Psoas muscle (tissue), 8 donors: ENCODE measurements around the gene CCL28. TPM values are rescaled to one million over a fixed set of nuclear protein-coding genes. Genes with fewer than 3 reads are reported as not detected.

ENCODE experiments used
- ATAC-seq, 4 donors: fragments of 200-7000 bp; cut with Tn5 transposase; one replicate each; pipeline ENCODE4 v1.9.1; 2020; ENCODE audit warnings: moderate library complexity in 3 of 4, mild to moderate bottlenecking in 2 of 4
- DNase-seq, 2 donors: peaks; one replicate each; pipeline ENCODE4 v3.0.0-alpha.2; 2020
- H3K27ac ChIP-seq: fragments of 200-600 bp; one replicate; pipeline ENCODE4 v1.8.0; 2022
- H3K27me3 ChIP-seq, 3 donors: fragments of 200-600 bp in 1 of 3; one replicate each; pipeline versions ENCODE4 v1.6.1 to v1.8.0; 2013 to 2022; ENCODE audit warnings: low read length in 2 of 3, mild to moderate bottlenecking in 2 of 3, moderate library complexity in 1 of 3; ENCODE audit not compliant: insufficient read depth in 3 of 3
- H3K36me3 ChIP-seq, 2 donors: fragments of 200-600 bp in 1 of 2; one replicate each; pipeline versions ENCODE4 v1.6.1 to v1.8.0; 2013 to 2022; ENCODE audit warnings: low read depth in 1 of 2, mild to moderate bottlenecking in 1 of 2, moderate library complexity in 1 of 2; ENCODE audit not compliant: insufficient read depth in 1 of 2
- H3K4me1 ChIP-seq: fragments of 200-600 bp; one replicate; pipeline ENCODE4 v1.8.0; 2022
- H3K4me3 ChIP-seq: fragments of 200-600 bp; one replicate; pipeline ENCODE4 v1.8.0; 2022; ENCODE audit warnings: mild to moderate bottlenecking
- H3K9me3 ChIP-seq: fragments of 200-600 bp; one replicate; pipeline ENCODE4 v1.8.0; 2022
- WGBS, 3 donors: extraction: QIAGEN DNeasy Blood & Tissue Kit; methylation state at CpG; one replicate each; pipeline versions ENCODE4 v1.1.6 to v1.1.7; 2013; 5-methylcytosine and 5-hydroxymethylcytosine counted together
- intact Hi-C, 2 donors: fragments of 100-400 bp; cut with DNase I; formaldehyde crosslinking; loops; one replicate each; pipeline versions ENCODE4 v1.11.0 to v1.14.2; 2022
- polyA plus RNA-seq, 3 donors: library from polyadenylated mRNA; stranded (reverse); fragments of 200-250 nt; gene quantifications; one replicate each; pipeline ENCODE4 v1.2.3, GENCODE V29; 2013
- total RNA-seq, 4 donors: library from RNA; stranded (reverse); fragmentation: NEBNext Ultra II Directional in 2 of 4; extraction: Animal tissue kit (Norgen Biotek cat#: 25700) in 2 of 4; gene quantifications; one replicate each; pipeline versions ENCODE4 v1.2.1 to v1.2.4, GENCODE V29; 2021 to 2023
- TF ChIP-seq, protein P1 (sequence below): fragments of 200-600 bp; IDR thresholded peaks from one replicate; pipeline ENCODE4 v1.8.0; 2022; ENCODE audit warnings: antibody characterized with exemption
- donor health status: healthy with polysubstance abuse.
- donor health status: DM: no; HTN: no; CAD: no; lungs with moderate emphysema.
- donor health status: Bipolar disorder and iron deficiency.
- donor health status: healthy.
- donor health status: DM: yes; HTN: yes; CAD: no.
- donor health status: DM: no; HTN: no; CAD: no.
- donor health status: DM: no; HTN: no; CAD: no.
- donor health status: DM: yes; HTN: yes; CAD: no.

CCL28 gene
- total and polyA plus RNA-seq, 7 donors = 0.06 to 0.28 (median 0.15) TPM; not detected in 2

DNA sequence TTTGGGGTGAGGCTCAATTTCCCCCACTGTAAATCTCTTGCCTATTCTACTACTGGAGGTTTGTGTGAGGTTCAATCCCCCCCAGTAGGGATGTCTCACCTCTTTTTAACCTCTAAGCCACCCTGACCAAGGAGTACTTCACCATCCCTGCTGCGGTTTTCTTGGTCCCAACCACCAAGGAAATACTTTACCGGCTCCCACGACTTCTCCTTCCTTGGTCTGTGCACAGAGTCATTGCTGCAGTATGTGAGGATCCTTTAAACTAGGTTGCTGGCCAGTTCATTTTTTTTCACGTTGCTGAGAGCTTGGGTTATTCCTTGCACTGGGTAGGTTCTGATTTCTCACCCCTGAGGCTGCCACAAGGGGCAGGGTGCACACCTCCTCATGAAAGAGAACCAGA is 76.5 kb downstream of the CCL28 start:
- Histone ChIP-seq H3K9me3 (no peaks in the 10 kb centered on the region), H3K27ac (no peak overlapping the region), H3K36me3 (no peaks in the 10 kb centered on the region), H3K4me1 (no peaks in the 10 kb centered on the region), H3K27me3 (peaks cover 0 to 5% (median 3%) of the 10 kb centered on the region in 3 donors), H3K4me3 (no peak overlapping the region)
- WGBS, 3 donors = 58 to 72% (median 70%) methylated on average over 4 of the region's 4 CpGs
- DNase-seq (no peak), ATAC-seq (no peak)
- TF ChIP-seq, protein P1, sequence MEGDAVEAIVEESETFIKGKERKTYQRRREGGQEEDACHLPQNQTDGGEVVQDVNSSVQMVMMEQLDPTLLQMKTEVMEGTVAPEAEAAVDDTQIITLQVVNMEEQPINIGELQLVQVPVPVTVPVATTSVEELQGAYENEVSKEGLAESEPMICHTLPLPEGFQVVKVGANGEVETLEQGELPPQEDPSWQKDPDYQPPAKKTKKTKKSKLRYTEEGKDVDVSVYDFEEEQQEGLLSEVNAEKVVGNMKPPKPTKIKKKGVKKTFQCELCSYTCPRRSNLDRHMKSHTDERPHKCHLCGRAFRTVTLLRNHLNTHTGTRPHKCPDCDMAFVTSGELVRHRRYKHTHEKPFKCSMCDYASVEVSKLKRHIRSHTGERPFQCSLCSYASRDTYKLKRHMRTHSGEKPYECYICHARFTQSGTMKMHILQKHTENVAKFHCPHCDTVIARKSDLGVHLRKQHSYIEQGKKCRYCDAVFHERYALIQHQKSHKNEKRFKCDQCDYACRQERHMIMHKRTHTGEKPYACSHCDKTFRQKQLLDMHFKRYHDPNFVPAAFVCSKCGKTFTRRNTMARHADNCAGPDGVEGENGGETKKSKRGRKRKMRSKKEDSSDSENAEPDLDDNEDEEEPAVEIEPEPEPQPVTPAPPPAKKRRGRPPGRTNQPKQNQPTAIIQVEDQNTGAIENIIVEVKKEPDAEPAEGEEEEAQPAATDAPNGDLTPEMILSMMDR = no peak
- intact Hi-C loops = no loop called here

DNA sequence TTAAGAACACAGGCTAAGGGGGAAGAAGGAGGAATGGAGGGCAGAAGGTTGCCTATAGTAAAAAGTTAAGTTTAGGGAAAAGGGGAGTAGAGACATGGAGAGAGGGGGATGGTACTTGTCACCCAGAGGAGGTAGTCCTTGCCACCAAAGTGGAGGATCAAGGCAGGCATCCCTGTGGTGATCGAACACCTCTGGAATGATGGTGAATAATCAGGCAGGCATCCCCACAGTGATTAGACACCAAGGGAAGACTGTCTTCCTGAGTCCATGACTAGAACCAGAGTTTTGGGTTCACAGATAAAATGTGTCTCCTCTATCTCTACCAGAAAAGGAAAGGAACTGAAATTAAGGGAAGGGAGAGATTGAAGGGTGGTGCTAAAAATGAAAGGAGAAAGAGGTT is 79.8 kb downstream of the CCL28 start:
- Histone ChIP-seq H3K9me3 (no peaks in the 10 kb centered on the region), H3K4me3 (no peak overlapping the region), H3K36me3 (no peaks in the 10 kb centered on the region), H3K27me3 (peaks cover 0 to 6% (median 0%) of the 10 kb centered on the region in 3 donors), H3K4me1 (no peaks in the 10 kb centered on the region), H3K27ac (no peak overlapping the region)
- no peak for DNase-seq
- WGBS, 3 donors = 77 to 92% (median 82%) methylated on average over 1 of the region's 1 CpG
- no peak for ATAC-seq
- TF ChIP-seq, protein P1 = no peak
- intact Hi-C loops = no loop called here

Other genes starting within 250 kb of the CCL28 start
- gene NIM1K, start 220.2 kb downstream of the CCL28 start, total RNA-seq = under 1 TPM in 3 of 4 donors, not detected in 1; 0.19 to 0.25 (median 0.24) TPM
- gene NIM1K, start 220.2 kb downstream of the CCL28 start, polyA plus RNA-seq = under 1 TPM; 0.10 to 0.20 (median 0.18) TPM
- gene HMGCS1, start 99.0 kb downstream of the CCL28 start, total RNA-seq = 10 to 100 TPM; 14.7 to 22.6 (median 17.9) TPM
- 10 to 100 TPM in 1 of 3 donors, 1 to 10 TPM in 2; 7.6 to 12.3 (median 10.0) TPM for gene HMGCS1, start 99.0 kb downstream of the CCL28 start, polyA plus RNA-seq
- gene TMEM267, start 71.5 kb upstream of the CCL28 start, total RNA-seq = 1 to 10 TPM; 4.1 to 7.1 (median 6.1) TPM
- 1 to 10 TPM; 2.6 to 9.2 (median 5.4) TPM for gene TMEM267, start 71.5 kb upstream of the CCL28 start, polyA plus RNA-seq
- gene C5orf34, start 102.8 kb upstream of the CCL28 start, total RNA-seq = 1 to 10 TPM in 1 of 4 donors, under 1 TPM in 3; 0.53 to 1.2 (median 0.64) TPM
- under 1 TPM; 0.10 to 0.85 (median 0.49) TPM for gene C5orf34, start 102.8 kb upstream of the CCL28 start, polyA plus RNA-seq
- 100 to 1,000 TPM; 125 to 143 (median 142) TPM for gene PAIP1, start 144.7 kb upstream of the CCL28 start, total RNA-seq
- 100 to 1,000 TPM in 2 of 3 donors, 10 to 100 TPM in 1; 99.6 to 202 (median 123) TPM for gene PAIP1, start 144.7 kb upstream of the CCL28 start, polyA plus RNA-seq
- gene NNT, start 190.8 kb upstream of the CCL28 start, total RNA-seq = 100 to 1,000 TPM; 216 to 442 (median 312) TPM
- 100 to 1,000 TPM; 108 to 171 (median 123) TPM for gene NNT, start 190.8 kb upstream of the CCL28 start, polyA plus RNA-seq